ENCODE results near the gene DHH.
"Not testable (repeated sequence)": the region's sequence is repeated elsewhere in the genome, so short reads cannot be mapped to it uniquely, and the experiment has no call there.

Gene DHH

DNA sequence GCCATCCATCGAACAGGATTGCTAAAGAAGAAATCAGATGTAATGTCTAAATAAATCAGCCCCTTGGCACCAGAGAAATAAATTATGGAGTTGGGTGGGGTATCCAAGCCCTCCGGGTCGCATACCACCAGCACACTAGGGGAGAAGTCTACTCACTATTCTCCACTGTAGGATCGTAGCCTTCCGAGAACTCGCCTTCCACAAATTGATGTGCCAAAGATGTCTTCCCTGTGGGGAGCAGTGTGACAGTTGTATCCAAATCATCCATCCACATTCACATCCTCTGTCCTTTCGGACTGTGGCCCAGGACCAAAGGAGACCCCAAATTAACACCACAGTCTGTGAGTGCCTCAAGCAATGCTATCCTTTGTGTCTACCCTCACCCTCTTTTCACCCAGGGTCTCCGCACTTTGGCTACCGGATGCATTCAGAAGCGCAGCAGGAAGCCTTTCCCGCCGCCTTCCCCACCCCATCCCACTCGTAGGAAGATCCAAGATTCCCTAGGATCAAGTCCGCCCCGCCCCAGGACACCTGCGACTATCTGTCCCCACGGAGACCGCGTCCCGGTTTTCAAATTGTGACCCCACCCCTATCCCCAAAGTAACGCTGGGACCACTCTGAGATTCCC is 25.6 kb downstream of the DHH start:
- DNase-seq = no peak

DNA sequence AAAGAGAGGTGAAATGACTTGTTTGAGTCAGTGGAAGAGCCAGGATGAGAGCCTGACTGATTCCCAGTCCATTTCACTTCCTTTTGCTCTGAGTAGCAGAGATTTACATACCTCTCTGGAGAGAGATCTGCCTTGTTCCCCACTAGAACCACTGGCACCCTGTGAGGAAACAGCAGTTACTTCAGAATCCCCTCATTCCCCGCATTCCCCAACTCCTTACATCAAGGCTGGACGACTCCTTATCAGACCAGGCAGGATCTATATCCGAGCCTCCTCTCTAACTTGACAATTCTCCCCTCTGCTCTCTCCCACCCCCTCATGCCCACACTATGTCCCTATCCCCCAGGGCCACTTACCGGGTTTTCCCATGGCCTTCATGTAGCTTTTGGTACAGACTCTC is 28.5 kb downstream of the DHH start:
- no peak for DNase-seq

GRCh38 chr12:49064767-49065152 is 29.8 kb downstream of the DHH start:
- DNase-seq = no peak

DNA sequence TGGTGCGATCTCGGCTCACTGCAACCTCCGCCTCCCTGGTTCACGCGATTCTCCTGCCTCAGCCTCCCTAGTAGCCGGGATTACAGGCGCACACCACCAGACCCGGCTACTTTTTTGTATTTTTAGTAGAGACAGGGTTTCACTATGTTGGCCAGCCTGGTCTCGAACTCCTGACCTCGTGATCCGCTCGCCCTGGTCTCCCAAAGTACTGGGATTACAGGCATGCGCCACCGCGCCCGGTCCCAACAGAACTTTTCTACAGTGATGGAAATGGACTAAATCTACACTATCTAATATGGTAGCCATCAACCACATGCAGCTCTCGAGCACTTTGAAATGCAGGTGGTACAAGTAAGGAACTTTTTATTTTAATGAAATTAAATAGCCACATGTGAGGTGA is 32.7 kb downstream of the DHH start:
- DNase-seq = not testable (repeated sequence)

DNA sequence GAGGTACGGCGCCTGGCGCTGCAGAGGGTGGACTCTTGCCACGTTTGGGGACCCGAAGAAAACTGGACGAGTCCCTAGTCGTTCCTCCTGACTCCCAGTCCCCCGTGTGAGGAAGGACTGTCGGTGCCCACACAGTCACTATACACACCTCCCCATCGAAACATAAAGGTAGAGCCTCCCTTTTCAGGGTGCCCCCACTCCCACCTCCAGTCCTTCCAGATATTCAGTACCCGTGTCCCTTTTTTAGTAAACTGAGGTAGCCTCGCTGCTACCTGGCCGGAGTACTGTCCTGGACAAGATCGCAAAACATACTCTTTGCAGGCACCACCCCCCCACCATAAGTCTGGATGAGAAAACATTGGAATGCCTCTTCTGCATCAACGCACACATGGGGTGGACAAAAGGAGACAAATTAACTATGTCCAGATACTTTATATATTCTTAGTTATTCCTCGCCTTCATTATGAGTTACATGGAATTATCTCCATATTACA is 33.4 kb downstream of the DHH start:
- no peak for DNase-seq

GRCh38 chr12:49060237-49061156 is 34.1 kb downstream of the DHH start, which contains the start of gene KMT2D:
Gene KMT2D (minus strand): TSS chr12:49060794. CDS start chr12:49055324, 5,470 bp downstream.
- peak; percentile 23 for DNase-seq

DNA sequence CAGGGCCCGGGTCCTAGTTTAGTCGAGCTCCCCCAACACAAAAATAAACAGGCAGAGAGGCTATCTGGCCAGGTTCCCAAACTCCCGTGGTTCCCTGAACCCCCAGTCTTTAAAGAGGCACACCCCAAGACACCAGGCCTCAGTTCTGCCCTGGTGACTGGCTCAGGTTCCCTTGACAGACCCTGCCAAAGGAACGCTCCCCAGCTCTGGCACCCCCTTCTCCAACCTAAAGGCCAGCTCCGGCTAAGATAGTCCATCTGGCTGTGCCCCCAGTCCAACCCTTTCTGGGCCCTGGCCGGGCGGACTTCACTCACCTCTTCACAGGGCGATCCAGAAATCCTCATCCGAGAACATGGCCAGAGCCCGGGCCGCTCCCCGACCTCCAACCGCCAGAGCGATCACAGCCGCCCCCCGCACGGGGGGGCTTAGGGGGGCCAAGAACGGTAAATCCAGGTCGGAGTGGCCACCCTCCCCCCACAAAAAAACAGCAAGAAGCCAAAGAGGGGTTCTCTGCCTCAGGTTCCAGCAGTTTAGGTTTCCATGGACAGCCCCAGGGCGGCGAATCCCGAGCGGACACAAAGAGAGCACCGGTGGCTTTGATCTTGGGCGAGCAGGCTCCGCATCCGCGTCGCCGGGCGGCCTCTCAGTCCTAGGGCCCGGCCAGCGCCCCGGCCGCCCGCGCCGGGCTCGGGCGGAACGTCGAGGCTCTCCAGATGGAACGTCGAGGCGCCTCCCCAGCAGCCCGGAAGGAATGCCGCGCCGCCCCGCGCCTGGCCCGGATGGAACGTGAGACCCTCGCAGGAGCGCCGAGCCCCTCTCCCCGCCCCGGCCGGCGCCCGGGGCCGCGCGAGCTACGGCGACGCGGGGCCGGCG is 35.1 kb downstream of the DHH start:
- DNase-seq = no peak

GRCh38 chr12:49059045-49059298 is 35.6 kb downstream of the DHH start:
- DNase-seq = no peak

GRCh38 chr12:49058366-49059044 is 36.1 kb downstream of the DHH start:
- no peak for DNase-seq

DNA sequence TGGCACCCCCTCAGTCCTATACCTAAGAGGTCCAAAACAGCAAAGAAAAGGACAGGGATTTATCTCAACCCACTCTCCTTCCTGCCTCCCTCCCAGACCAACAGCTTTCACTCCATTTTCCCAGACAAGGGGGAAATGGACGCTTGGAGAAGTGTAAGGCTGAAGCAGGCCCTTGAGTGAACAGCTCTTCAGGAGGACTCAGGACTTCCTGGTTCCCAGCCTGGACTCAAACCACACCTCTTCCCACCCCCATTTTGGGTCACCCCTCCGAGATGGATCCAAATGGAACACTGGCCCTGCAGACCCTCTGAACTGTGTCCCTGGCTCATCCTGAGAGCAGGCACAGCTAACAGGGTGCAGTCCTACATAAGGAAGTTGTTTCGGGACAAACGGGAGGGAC is 36.7 kb downstream of the DHH start:
- no peak for DNase-seq

GRCh38 chr12:49055978-49056754 is 38.4 kb downstream of the DHH start:
- DNase-seq = no peak

DNA sequence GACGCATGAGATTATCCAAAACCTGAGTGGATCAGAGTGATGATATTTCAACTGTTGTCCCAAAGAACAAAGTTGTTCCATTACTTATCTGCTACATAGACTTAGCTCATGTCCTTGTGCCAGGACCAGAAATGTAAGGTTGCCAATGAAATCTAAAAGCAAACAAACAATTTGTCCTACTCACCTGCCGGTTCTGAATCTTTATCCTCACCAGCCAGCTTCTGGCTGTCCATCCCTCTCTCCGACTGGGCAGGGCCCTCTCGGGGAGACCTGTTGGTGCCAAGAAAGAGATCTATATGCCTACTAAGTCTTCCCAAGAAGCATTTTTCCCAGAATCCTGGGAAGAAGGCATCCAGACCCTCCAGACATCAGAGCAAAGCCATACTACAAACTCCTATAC is 39.5 kb downstream of the DHH start:
- no peak for DNase-seq

- no peak for DNase-seq
These were observed 40.1 kb downstream of the DHH start for GRCh38 chr12:49054524-49054923.

DNA sequence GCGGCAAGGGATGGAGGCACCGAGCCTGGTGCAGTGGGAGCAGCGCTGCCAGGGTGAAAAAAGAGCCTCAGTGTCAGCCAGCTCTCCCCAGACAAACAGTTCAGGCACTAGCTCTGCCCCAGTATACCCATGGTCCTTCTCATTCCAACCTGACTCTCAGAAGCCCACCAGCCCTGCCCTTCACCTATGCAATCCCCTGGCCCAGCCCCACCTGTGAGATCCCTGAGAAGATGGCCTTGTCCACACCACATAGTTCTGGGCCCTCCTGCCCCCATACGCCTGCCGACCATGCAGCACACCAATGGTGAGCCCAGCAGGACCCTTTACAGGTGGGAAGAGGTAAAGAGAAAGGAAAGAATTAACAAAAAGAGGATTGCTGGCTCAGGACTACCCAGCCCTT is 40.5 kb downstream of the DHH start:
- DNase-seq = no peak

- no peak for DNase-seq
These were observed 42.0 kb downstream of the DHH start for GRCh38 chr12:49052451-49053208.

- DNase-seq = no peak
These were observed 42.7 kb downstream of the DHH start for GRCh38 chr12:49051777-49052438.

DNA sequence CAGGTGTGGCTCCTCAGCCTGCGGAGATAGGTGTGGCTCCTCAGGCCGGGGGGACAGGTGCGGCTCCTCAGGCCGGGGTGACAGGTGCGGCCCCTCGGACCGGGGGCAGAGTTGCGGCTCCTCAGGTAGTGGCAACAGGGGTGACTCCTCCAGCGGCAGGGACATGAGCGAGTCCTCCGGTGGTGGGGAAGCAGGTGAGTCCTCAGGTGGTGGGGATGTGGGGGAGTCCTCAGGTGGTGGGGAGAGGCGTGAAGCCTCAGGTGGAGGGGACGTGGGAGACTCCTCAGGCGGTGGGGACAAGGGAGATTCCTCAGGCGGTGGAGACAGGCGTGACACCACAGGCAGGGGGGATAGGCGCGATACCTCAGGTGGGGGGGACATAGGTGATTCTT is 43.2 kb downstream of the DHH start:
- DNase-seq = no peak

DNA sequence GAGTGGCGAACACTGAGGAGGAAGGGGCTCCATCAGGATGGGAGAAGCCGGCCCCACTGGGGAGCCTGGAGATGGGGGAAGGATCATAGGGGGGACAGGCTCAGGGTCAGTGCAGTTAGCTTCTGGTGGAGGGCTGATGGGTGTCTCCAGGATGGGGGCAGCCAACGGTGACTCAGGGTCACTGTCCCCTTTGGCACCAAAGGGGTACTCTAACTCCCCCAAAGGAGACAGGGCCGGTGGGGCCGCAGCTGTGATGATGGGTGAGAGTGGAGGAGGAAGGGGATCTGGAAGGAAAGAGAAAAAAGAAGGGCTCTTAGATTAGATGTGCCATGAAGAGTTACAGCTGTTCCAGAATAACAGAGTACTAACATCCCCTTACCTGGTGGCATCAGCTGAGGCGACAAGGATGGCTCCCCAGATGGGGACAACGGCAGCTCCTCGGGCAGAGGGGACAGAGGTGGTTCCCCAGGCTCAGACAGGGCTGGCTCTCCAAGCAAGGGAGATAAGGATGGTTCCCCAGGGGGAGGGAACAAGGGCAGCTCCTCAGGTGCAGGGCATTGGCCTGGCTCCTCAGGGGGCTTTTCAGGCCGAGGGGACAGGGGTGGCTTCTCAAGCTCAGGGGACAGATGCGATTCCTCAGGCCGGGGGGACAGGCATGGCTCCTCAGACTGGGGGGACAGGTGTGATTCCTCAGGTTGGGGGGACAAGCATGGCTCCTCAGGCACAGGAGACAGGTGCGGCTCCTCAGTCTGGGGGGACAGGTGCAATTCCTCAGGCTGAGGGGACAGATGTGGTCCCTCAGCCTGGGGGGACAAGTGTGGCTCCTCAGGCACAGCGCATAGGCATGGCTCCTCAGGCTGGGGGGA is 43.9 kb downstream of the DHH start:
- DNase-seq = no peak

GRCh38 chr12:49049566-49050224 is 44.9 kb downstream of the DHH start:
- no peak for DNase-seq
